ENCODE measurements around the gene ZNF771. TPM values are rescaled to one million over a fixed set of nuclear protein-coding genes. Genes with fewer than 3 reads are reported as not detected.

ZNF771 gene
- polyA plus RNA-seq, 10 donors = 3.0 to 7.0 (median 4.0) TPM

DNA sequence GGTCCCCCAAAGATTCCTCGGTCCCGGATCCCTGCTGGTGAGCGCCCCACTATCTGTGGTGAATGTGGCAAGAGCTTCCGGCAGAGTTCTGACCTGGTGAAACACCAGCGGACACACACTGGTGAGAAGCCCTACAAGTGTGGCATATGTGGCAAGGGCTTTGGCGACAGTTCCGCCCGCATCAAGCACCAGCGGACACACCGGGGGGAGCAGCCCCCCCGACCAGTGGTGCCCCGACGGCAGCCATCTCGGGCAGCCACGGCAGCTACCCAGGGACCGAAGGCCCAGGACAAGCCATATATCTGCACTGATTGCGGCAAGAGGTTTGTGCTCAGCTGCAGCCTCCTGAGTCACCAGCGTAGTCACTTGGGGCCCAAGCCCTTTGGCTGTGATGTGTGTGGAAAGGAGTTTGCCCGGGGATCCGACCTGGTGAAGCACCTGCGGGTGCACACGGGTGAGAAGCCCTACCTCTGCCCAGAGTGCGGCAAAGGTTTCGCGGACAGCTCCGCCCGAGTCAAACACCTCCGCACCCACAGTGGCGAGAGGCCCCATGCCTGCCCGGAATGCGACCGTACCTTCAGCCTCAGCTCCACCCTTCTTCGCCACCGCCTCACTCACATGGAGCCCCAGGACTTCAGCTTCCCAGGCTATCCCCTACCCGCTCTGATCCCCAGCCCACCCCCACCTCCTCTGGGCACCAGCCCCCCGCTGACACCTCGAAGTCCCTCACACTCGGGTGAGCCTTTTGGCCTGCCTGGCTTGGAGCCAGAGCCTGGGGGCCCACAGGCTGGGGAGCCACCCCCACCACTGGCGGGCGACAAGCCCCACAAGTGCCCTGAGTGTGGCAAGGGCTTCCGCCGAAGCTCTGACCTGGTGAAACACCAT is 9.4 kb upstream of the ZNF771 start:
- DNase-seq = no peak

DNA sequence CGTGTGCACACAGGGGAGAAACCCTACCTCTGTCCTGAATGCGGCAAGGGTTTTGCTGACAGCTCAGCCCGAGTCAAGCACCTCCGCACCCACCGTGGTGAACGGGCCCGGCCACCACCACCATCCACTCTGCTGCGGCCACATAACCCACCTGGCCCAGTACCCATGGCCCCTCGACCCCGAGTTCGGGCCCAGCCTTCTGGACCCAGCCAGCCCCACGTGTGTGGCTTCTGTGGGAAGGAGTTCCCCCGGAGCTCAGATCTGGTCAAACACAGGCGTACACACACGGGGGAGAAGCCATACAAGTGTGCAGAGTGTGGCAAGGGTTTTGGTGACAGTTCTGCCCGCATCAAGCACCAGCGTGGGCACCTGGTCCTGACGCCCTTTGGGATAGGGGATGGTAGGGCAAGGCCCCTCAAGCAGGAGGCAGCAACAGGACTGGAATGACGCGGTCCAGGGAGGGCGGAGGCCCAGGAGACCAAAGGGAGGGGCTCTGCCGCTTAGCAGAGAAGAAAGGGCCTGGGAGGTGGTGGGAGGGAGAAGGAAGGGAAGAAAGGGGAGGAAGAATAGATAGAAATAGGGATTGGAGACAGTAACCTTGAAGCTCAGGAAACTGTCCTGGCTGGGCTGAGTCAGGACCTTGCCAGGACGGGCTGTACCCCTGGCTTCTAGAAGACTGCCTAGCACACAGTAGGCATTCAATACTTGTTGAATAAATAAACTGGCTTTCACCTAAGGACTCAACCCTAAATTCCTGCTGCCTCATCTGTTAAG is 8.6 kb upstream of the ZNF771 start:
- no peak for DNase-seq

GRCh38 chr16:30399435-30400186 is 7.8 kb upstream of the ZNF771 start:
- no peak for DNase-seq

- no peak for DNase-seq
These were observed 5.5 kb upstream of the ZNF771 start for GRCh38 chr16:30401768-30402425.

- DNase-seq = no peak
These were observed 658 bp upstream of the ZNF771 start for GRCh38 chr16:30406795-30407101.

GRCh38 chr16:30407804-30408534 is 563 bp downstream of the ZNF771 start:
- DNase-seq = peak in 1 of 3 donors; percentile 44

GRCh38 chr16:30409125-30410060 is 2.0 kb downstream of the ZNF771 start:
- peak; percentile 84 to 94 (median 91) for DNase-seq

DNA sequence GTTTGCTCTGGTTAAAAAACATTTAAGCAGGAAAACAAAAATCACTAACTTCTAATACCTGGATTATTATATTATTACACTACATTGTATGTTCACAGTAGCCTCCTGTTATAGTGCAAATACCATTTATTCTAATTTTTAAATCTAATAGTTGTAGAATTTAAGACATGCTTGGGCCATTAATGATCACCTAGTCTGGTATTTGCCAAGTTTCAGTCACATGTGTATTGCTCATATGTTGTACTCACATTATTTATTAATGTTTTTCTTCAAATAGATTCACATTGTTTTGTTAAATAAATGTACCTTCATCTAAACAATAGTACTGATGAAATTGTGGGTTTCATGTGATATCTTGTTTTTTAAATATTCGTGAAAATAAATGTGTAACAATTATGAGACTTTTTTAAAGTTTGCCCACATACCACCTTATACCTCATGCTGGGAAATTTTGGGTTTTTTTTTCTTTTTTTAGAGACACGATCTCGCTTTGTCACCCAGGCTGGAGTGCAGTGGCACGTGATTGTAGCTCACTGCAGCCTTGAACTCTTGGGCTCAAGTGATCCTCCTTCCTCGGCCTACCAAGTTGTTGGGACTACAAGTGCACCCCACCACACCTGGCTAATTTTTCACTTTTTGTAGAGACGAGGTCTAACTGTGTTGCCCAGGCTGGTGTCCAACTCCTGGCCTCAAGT is 5.9 kb downstream of the ZNF771 start:
- no peak for DNase-seq

- no peak for DNase-seq
These were observed 6.8 kb downstream of the ZNF771 start for GRCh38 chr16:30414159-30414558.

DNA sequence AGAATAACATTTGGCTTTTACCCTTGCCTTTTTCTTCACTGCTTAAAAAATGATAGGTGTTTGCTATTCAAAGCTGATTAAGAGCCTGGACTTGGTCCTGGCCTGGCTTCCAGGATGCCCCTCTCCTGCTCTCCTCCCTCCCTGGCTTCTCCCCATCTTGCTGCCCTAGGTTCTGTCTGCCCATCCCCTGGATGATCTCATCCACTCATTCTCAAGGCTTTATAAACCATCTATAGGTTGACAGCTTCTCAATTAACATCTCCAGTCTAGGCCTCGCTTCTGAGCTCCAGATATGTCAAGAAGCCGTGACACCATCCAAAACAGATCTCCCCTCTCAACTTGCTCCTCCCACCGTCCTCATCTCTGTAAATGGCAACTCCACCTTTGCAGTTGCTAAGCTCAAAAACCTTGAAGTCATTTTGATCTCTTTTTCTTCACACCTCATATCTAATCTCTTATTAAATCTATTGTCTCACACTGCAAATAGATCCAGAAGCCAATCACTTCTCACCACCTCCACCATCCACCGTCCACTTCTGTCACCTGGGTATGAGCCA is 8.7 kb downstream of the ZNF771 start:
- no peak for DNase-seq

DNA sequence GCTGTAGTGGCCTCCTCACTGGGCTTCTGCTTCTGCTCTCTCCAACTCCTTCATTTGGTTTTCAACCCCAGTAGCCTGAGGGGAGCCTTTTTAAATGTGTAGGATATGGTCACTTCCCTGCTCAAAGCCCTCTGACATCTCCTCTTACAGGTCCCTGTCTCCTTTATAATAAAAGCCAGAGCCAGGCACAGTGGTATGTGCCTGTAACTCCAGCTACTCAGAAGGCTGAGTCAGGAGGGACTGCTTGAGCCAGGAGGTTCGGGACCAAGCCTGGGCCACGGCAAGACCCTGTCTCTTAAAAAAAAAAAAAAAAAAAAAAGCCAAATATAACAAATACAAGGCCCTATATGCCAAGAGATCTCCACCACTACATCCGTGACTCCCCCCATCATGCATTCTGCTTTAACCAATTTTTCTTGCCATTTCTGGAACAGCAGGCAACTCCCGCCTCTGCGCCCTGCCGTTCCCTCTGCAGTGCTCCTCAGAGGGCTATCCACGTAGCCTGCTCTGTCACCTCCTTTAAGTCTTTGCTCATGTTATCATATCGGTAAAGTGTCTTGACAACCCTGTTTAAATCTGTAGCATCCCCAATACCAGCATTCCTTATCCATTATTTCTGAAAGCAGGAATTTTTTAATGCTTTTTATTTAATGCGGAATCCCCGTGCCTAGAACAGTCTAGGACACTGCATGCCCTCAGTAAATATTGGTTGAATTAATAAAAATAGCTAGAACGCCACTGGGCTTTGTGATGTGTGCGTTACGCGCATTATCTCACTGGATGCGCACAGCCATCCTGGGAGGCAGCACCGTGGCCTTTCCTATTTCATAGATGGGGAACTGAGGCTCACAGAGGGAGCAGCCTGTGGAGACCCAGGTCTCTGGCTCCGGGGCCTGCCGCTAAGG is 9.5 kb downstream of the ZNF771 start:
- DNase-seq = no peak

DNA sequence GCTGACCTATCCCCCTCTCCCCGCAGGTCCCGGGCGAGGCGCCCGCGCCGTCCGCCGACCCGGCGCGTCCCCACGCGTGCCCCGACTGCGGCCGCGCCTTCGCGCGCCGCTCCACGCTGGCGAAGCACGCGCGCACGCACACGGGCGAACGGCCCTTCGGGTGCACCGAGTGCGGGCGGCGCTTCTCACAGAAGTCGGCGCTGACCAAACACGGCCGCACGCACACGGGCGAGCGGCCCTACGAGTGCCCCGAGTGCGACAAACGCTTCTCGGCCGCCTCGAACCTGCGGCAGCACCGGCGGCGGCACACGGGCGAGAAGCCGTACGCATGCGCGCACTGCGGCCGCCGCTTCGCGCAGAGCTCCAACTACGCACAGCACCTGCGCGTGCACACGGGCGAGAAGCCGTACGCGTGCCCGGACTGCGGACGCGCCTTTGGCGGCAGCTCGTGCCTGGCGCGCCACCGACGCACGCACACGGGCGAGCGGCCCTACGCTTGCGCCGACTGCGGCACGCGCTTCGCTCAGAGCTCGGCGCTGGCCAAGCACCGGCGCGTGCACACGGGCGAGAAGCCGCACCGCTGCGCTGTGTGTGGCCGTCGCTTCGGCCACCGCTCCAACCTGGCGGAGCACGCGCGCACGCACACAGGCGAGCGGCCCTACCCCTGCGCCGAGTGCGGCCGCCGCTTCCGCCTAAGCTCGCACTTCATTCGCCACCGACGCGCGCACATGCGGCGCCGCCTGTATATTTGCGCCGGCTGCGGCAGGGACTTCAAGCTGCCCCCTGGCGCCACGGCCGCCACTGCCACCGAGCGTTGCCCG is 10.3 kb downstream of the ZNF771 start:
- DNase-seq = peak; percentile 87 to 96 (median 92)

DNA sequence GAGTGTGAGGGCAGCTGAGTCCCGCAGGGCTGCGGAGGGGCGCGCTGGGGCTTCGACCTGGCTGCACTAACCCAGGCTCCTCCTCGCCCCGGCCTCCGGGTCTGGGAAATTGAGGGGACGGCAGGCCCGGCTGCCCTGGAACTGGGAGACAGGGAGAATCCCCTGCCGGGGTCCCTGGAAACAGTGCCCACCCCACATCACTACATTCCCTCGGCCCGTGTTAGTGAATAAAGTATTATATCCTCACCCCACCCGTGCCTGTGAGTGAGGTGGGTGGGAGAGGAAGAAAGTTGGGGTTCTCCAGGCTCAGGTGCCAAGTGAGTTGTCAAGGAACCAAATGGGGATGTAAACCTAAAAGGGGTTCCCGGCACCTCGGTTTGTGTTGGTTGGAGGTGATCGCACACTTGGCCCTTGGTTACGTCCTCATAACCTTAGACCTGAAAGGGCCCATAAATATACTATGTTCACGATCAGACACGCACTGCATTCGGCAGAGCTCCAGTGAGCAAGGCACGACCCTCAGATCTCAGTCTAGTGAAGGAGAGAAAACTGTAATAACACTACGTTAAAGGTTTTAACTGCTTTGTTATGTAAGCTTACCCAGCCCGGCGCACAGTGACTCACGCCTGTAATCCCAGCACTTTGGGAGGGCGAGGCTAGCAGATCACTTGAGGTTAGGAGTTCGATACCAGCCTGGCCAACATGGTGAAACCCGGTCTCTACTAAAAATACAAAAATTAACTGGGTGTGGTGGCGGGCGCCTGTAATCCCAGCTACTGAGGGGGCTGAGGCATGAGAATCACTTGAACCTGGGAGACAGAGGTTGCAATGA is 11.2 kb downstream of the ZNF771 start:
- peak in 1 of 3 donors; percentile 30 for DNase-seq

- no peak for DNase-seq
These were observed 13.6 kb downstream of the ZNF771 start for GRCh38 chr16:30421010-30421409.

- no peak for DNase-seq
These were observed 20.6 kb downstream of the ZNF771 start for GRCh38 chr16:30428055-30428454.

DNA sequence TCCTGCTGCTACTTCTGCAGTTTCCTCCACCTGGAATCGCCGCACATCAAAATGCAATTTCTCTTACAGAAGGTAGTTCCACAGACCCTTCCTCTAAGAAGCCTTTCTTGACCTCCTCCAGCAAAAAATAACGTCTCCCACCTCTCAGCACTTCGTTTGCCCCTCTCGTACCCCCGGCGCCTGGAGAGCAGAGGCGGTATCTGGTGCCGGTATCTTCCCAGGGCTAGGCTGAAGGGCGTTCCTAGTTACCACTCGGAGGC is 21.9 kb downstream of the ZNF771 start:
- DNase-seq = no peak

Measured in muscle of back (tissue), 11 donors.